ENCODE results near the gene TMEM131L. TPM values are rescaled to one million over a fixed set of nuclear protein-coding genes. Genes with fewer than 3 reads are reported as not detected.

TMEM131L gene
- total RNA-seq, 6 experiments from 2014 or later, result 7.7 to 8.9 (median 8.0) TPM

DNA sequence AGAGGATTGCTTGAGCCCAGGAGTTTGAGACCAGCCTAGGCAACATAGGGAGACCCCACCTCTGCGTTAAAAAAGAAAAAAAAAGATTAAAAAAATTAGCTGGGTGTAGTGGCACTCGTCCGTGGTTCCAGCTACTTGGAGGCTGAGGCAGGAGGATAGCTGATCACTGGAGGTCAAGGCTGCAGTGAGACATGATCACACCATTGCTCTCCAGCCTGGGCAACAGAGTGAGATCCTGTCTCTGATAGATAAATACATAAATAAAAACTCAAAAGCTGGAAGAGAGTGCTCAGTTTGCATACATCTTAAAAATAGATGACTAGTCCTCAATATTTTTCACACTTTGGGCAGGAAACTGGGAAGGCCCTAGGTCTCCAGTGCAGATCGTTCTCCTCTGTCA, 54.1 kb downstream of the TMEM131L start:
- H3K27ac Mint-ChIP-seq, result no peak overlapping the region
- no peak overlapping the region for H3K4me3 Mint-ChIP-seq
- H3K36me3 Mint-ChIP-seq (ENCODE audit: low read depth), result no peaks in the 10 kb centered on the region
- no peaks in the 10 kb centered on the region for H3K9me3 Mint-ChIP-seq
- H3K27me3 Mint-ChIP-seq (ENCODE audit: insufficient read depth), result peaks cover under 1% of the 10 kb centered on the region; the same call in 1 of the 2 replicates
- TF ChIP-seq, protein P1, sequence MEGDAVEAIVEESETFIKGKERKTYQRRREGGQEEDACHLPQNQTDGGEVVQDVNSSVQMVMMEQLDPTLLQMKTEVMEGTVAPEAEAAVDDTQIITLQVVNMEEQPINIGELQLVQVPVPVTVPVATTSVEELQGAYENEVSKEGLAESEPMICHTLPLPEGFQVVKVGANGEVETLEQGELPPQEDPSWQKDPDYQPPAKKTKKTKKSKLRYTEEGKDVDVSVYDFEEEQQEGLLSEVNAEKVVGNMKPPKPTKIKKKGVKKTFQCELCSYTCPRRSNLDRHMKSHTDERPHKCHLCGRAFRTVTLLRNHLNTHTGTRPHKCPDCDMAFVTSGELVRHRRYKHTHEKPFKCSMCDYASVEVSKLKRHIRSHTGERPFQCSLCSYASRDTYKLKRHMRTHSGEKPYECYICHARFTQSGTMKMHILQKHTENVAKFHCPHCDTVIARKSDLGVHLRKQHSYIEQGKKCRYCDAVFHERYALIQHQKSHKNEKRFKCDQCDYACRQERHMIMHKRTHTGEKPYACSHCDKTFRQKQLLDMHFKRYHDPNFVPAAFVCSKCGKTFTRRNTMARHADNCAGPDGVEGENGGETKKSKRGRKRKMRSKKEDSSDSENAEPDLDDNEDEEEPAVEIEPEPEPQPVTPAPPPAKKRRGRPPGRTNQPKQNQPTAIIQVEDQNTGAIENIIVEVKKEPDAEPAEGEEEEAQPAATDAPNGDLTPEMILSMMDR (IDR thresholded peaks at IDR 0.05), result no peak
- DNase-seq, result no peak
- H3K4me1 Mint-ChIP-seq (ENCODE audit: low read depth), result peaks cover 24% of the 10 kb centered on the region

DNA sequence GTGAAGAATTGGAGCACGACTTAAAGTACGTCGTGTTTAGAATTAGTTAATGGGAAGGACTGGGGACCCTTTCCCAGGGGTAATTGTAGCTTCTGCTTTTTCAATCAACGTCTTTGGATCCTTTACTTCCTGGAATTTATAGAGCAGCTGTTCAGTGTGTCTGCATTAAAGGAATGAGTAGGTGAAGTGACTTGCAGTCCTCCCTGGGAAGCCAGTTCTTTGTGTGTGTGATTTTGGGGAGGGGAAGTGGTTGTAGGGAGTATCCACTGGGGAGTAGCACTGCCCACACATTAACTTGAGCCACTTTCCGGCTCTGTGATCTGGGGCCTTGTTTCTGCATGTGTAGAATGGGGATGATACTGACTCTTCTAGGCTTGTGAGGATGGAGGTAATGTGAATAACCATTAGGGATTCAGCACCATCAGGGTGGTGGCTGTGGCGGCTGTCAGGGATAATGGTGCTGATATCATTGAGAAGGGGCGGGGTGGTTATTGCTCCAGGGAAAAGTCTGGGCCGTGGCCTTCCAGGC, 54.7 kb downstream of the TMEM131L start:
- Mint-ChIP-seq H3K4me1 (ENCODE audit: low read depth) (peaks cover 20% of the 10 kb centered on the region), H3K27me3 (ENCODE audit: insufficient read depth) (peaks cover 2% of the 10 kb centered on the region; the same call in 1 of the 2 replicates), H3K4me3 (no peak overlapping the region), H3K9me3 (no peaks in the 10 kb centered on the region), H3K36me3 (ENCODE audit: low read depth) (no peaks in the 10 kb centered on the region), H3K27ac (no peak overlapping the region)
- DNase-seq, result no peak
- TF ChIP-seq, protein P1 (IDR thresholded peaks at IDR 0.05), result no peak

DNA sequence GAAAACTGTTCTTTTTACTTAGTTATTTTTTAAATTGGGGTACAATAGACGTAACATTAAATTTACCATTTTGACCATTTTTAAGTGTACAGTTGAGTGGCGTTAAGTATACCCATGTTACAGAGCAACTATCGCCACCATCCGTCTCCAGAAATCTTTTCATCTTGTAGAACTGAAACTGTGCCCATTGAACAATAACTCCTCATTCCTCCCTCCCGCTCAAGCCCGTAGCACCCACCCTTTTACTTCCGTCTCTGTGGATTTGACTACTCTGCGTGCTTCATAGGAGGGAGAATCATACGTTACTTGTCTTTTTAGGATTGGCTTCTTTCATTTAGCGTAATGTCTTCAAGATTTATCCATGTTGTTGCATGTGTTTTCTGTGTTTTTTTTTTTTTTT, 55.3 kb downstream of the TMEM131L start:
- Mint-ChIP-seq H3K27me3 (ENCODE audit: insufficient read depth) (peaks cover 2% of the 10 kb centered on the region; the same call in 1 of the 2 replicates), H3K4me3 (no peak overlapping the region), H3K27ac (no peak overlapping the region), H3K36me3 (ENCODE audit: low read depth) (no peaks in the 10 kb centered on the region), H3K9me3 (no peaks in the 10 kb centered on the region), H3K4me1 (ENCODE audit: low read depth) (peaks cover 20% of the 10 kb centered on the region)
- DNase-seq, result no peak
- TF ChIP-seq, protein P1 (IDR thresholded peaks at IDR 0.05), result no peak

DNA sequence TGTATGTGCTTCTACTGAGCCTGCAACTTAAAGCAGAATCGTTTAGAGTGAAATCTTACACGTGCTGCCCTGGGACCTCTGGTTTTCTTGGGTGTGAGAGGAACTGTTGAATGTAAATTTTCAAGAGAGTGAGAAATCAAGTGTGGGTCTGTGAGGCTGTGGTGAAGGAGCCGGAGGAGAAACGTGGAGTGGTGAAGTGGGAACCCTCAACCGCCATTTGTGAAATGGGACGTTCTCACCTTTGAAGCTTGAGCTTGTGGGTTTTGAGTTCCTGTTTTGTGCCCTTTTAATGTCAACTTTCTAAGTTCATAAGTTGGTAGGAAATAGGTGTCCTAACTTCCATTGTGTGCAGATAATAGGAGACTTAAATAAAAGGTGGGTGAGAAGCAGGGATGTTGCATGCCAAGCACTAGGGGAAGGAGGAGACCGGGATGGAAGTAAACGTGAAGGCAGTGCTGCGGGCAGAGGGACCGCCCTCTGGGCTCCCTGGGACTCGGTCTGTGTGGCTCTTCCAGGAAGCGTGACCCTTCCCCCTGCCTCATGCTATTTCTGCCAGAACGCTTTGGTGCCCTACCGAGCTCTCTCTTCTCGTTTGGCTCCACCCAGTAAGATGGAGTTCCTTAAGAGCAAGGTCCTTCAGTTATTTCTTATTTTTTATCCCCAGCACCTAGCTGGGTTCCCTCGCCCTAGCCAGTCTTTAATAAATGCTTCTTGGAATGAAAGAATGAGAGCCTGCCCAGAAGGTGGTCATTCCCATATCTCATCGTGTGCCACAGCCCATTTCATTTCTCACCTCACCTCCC, 56.0 kb downstream of the TMEM131L start:
- Mint-ChIP-seq H3K9me3 (no peaks in the 10 kb centered on the region), H3K27ac (no peak overlapping the region), H3K27me3 (ENCODE audit: insufficient read depth) (peaks cover 2% of the 10 kb centered on the region; the same call in 1 of the 2 replicates), H3K36me3 (ENCODE audit: low read depth) (no peaks in the 10 kb centered on the region), H3K4me1 (ENCODE audit: low read depth) (peaks cover 20% of the 10 kb centered on the region), H3K4me3 (no peak overlapping the region)
- TF ChIP-seq, protein P1 (IDR thresholded peaks at IDR 0.05), result no peak
- DNase-seq, result no peak

DNA sequence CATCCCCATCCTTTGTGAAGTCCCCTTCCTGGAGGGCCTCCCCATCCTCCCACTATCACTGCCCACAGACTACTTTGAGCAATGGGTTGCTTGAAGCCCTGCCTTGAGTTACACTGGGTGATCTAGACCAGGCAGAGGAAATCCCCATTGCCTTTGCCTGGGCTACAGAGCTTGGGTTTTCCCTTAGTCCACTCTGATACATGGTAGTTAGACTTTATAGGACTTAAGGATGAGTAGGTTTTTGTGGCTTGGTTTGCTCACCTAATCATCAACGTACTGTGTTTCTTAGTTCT, 56.6 kb downstream of the TMEM131L start:
- Mint-ChIP-seq H3K36me3 (ENCODE audit: low read depth) (no peaks in the 10 kb centered on the region), H3K27me3 (ENCODE audit: insufficient read depth) (peaks cover 2% of the 10 kb centered on the region; the same call in 1 of the 2 replicates), H3K9me3 (no peaks in the 10 kb centered on the region), H3K4me3 (no peak overlapping the region), H3K4me1 (ENCODE audit: low read depth) (peaks cover 20% of the 10 kb centered on the region), H3K27ac (no peak overlapping the region)
- TF ChIP-seq, protein P1 (IDR thresholded peaks at IDR 0.05), result no peak
- DNase-seq, result no peak

Data from HFFc6 (cell line).